ENCODE measurements around the gene MRPL21.

- TF ChIP-seq POLR2A (IDR thresholded peaks at IDR 0.05) (no peak), CTCF (IDR thresholded peaks at IDR 0.05) (no peak), POLR2AphosphoS5 (IDR thresholded peaks at IDR 0.05) (no peak)
Observed at GRCh38 chr11:68950762-68951161, 47.1 kb upstream of the MRPL21 start.

Data from prostate gland (tissue), 2 donors.